Thoracic aorta (tissue), 2 donors: ENCODE data around the gene AMIGO2. TPM values are rescaled to one million over a fixed set of nuclear protein-coding genes. Genes with fewer than 3 reads are reported as not detected.

Source experiments
- ATAC-seq: fragments of 150-250 bp; one replicate; pipeline ENCODE4 v1.8.0; 2017; ENCODE audit warnings: low read depth; ENCODE audit not compliant: insufficient number of reproducible peaks, low FRiP score
- DNase-seq: peaks from one replicate; pipeline ENCODE4 v3.0.0-alpha.2; 2020; ENCODE audit warnings: low spot score
- H3K27ac ChIP-seq, 2 donors: fragments of 200-600 bp; sonication (generic); 1 replicate in 1 of 2; 2 replicates in 1 of 2; pipeline ENCODE4 v1.5.1; 2016; ENCODE audit warnings: mild to moderate bottlenecking in 2 of 2, moderate library complexity in 2 of 2
- H3K27me3 ChIP-seq: fragments of 200-600 bp; sonication (generic); replicated peaks from 2 replicates; pipeline ENCODE4 v1.6.0; 2016; ENCODE audit warnings: mild to moderate bottlenecking; ENCODE audit not compliant: insufficient read depth
- H3K36me3 ChIP-seq: fragments of 200-600 bp; sonication (generic); one replicate; pipeline ENCODE4 v1.5.1; 2016
- H3K4me1 ChIP-seq, 2 donors: fragments of 200-600 bp; sonication (generic); 1 replicate in 1 of 2; 2 replicates in 1 of 2; pipeline versions ENCODE4 v1.5.1 to v1.6.0; 2016; ENCODE audit warnings: low read depth in 2 of 2, mild to moderate bottlenecking in 1 of 2; ENCODE audit not compliant: control insufficient read depth in 1 of 2
- H3K4me3 ChIP-seq: fragments of 200-600 bp; sonication (generic); 2 replicates; pipeline ENCODE4 v1.5.1; 2016; ENCODE audit warnings: mild to moderate bottlenecking
- H3K9me3 ChIP-seq: fragments of 200-600 bp; sonication (generic); 2 replicates; pipeline ENCODE4 v1.5.1; 2016
- CTCF ChIP-seq: fragments of 200-600 bp; sonication (generic); IDR thresholded peaks from one replicate; pipeline ENCODE4 v1.5.1; 2019; ENCODE audit warnings: antibody characterized with exemption
- total RNA-seq, 2 donors: library from RNA; depleted of rRNA; stranded (reverse); fragments of >200 nt; gene quantifications; one replicate each; pipeline versions ENCODE4 v1.1.0 to v1.2.3, GENCODE V29; 2016

The AMIGO2 gene
- total RNA-seq, 2 donors from 2014 or later = 10.9 to 32.1 TPM

GRCh38 chr12:47082796-47083621 lies 3.2 kb upstream of the AMIGO2 start:
- Histone ChIP-seq H3K9me3 (no peaks in the 10 kb centered on the region), H3K4me1 (peaks cover 41 to 78% of the 10 kb centered on the region in 2 donors), H3K4me3 (no peak overlapping the region), H3K27ac (peak overlapping the region in 1 of 2 donors; percentile 98), H3K27me3 (no peaks in the 10 kb centered on the region), H3K36me3 (no peaks in the 10 kb centered on the region)
- ATAC-seq (no peak), DNase-seq (no peak)
- TF ChIP-seq CTCF = no peak

- Histone ChIP-seq H3K36me3 (no peaks in the 10 kb centered on the region), H3K4me3 (no peak overlapping the region), H3K27me3 (no peaks in the 10 kb centered on the region), H3K27ac (peak overlapping the region; percentile 96 to 98), H3K9me3 (no peaks in the 10 kb centered on the region), H3K4me1 (peaks cover 37 to 78% of the 10 kb centered on the region in 2 donors)
- TF ChIP-seq CTCF = no peak
- DNase-seq (no peak), ATAC-seq (no peak)
Observed at GRCh38 chr12:47082283-47082682, 2.5 kb upstream of the AMIGO2 start.

GRCh38 chr12:47080725-47081502 lies 1.2 kb upstream of the AMIGO2 start:
- Histone ChIP-seq H3K4me3 (peak overlapping the region; percentile 95), H3K27ac (peak overlapping the region; percentile 96 to 98), H3K9me3 (no peaks in the 10 kb centered on the region), H3K4me1 (peaks cover 30 to 73% of the 10 kb centered on the region in 2 donors), H3K36me3 (no peaks in the 10 kb centered on the region), H3K27me3 (no peaks in the 10 kb centered on the region)
- DNase-seq = no peak
- TF ChIP-seq CTCF = no peak
- no peak for ATAC-seq

- H3K9me3 ChIP-seq = no peaks in the 10 kb centered on the region
- DNase-seq = peak; percentile 28
- no peaks in the 10 kb centered on the region for H3K36me3 ChIP-seq
- H3K4me1 ChIP-seq = peaks cover 24 to 65% of the 10 kb centered on the region in 2 donors
- no peaks in the 10 kb centered on the region for H3K27me3 ChIP-seq
- H3K4me3 ChIP-seq = peak overlapping the region; percentile 95
- TF ChIP-seq CTCF = no peak
- peak overlapping the region; percentile 96 to 98 for H3K27ac ChIP-seq
- ATAC-seq = peak; percentile 35
Observed at GRCh38 chr12:47079981-47080724, 394 bp upstream of the AMIGO2 start.
